Fibroblast of villous mesenchyme (primary cell): ENCODE results near the gene TRIM67. TPM values are rescaled to one million over a fixed set of nuclear protein-coding genes. Genes with fewer than 3 reads are reported as not detected.

ENCODE experiments used
- DNase-seq: peaks from one replicate; pipeline ENCODE4 v3.0.0-alpha.2; 2010; ENCODE audit warnings: low read depth
- H3K4me3 ChIP-seq: 2 replicates; pipeline ENCODE4 v1.5.1; 2011; ENCODE audit warnings: low read depth, mild to moderate bottlenecking, low read length
- total RNA-seq: library from RNA; depleted of rRNA; stranded (reverse); fragments of >200 nt; gene quantifications from 2 replicates; pipeline ENCODE4 v1.2.3, GENCODE V29; 2012
- TF ChIP-seq, protein P1 (sequence below): IDR thresholded peaks from 2 replicates; pipeline ENCODE4 v1.5.1; 2012; ENCODE audit warnings: low read depth, mild to moderate bottlenecking, low read length; ENCODE audit not compliant: insufficient read depth

Gene TRIM67
- total RNA-seq, 1 donor: not detected

DNA sequence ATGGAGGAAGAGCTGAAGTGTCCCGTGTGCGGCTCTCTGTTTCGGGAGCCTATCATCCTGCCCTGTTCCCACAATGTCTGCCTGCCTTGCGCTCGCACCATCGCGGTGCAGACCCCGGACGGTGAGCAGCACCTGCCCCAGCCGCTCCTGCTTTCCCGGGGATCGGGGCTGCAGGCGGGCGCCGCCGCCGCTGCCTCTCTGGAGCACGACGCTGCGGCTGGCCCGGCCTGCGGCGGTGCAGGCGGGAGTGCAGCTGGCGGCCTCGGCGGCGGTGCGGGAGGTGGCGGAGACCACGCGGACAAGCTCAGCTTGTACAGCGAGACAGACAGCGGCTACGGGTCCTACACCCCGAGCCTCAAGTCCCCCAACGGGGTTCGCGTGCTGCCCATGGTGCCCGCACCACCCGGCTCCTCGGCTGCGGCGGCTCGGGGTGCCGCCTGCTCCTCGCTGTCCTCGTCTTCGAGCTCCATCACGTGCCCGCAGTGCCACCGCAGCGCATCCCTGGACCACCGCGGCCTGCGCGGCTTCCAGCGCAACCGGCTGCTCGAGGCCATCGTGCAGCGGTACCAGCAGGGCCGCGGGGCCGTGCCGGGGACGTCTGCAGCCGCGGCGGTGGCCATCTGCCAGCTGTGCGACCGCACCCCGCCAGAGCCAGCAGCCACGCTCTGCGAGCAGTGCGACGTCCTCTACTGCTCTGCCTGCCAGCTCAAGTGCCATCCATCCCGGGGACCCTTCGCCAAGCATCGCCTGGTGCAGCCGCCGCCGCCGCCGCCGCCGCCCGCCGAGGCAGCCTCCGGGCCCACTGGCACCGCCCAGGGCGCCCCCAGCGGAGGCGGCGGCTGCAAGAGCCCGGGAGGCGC, 1.3 kb downstream of the TRIM67 start:
- H3K4me3 ChIP-seq: no peak overlapping the region
- no peak for DNase-seq
- TF ChIP-seq, protein P1, sequence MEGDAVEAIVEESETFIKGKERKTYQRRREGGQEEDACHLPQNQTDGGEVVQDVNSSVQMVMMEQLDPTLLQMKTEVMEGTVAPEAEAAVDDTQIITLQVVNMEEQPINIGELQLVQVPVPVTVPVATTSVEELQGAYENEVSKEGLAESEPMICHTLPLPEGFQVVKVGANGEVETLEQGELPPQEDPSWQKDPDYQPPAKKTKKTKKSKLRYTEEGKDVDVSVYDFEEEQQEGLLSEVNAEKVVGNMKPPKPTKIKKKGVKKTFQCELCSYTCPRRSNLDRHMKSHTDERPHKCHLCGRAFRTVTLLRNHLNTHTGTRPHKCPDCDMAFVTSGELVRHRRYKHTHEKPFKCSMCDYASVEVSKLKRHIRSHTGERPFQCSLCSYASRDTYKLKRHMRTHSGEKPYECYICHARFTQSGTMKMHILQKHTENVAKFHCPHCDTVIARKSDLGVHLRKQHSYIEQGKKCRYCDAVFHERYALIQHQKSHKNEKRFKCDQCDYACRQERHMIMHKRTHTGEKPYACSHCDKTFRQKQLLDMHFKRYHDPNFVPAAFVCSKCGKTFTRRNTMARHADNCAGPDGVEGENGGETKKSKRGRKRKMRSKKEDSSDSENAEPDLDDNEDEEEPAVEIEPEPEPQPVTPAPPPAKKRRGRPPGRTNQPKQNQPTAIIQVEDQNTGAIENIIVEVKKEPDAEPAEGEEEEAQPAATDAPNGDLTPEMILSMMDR: no peak

- H3K4me3 ChIP-seq: no peak overlapping the region
- TF ChIP-seq, protein P1: no peak
- no peak for DNase-seq
These were observed 2.1 kb downstream of the TRIM67 start for GRCh38 chr1:231163830-231164427.

DNA sequence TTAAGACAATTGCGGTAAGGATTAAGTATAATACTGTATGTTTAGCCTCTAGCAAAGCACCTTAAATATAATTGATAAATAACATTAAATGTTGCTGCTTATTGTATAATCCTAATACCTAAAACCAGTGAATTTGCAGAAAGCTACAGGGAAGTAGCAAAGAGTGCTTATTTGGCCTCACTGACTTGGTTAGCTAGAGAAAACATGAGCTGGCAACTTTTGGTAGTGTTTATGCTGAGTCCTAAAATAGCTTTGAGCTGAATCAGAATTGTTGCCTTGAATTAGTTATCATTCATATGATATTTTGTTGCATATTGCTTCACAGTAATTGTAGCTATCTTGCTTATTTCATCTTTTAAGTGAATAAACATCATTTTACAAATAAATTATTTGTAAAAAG, 3.5 kb downstream of the TRIM67 start:
- TF ChIP-seq, protein P1: no peak
- H3K4me3 ChIP-seq: no peak overlapping the region
- peak; percentile 8 for DNase-seq

- DNase-seq: no peak
- TF ChIP-seq, protein P1: no peak
- no peak overlapping the region for H3K4me3 ChIP-seq
These were observed 4.5 kb downstream of the TRIM67 start for GRCh38 chr1:231166398-231166797.

DNA sequence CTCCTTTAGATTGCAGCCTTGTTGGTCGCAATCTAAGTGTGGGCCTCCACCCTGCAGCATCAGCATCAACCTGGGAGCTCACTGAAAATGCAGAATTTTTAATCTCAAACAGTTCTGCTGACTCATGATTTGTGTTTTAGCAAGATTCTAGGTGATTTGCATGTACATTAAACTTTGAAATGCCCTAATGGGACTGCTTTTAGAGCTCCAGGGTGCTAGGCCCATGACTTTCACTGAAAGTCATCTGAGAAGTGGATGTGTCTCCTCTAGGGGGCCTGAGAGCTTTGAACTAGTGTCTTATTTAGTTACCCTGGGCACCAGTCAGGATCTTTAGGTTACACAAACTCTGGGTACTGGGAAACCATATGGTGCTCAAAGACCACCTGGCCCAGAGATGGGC, 9.0 kb downstream of the TRIM67 start:
- TF ChIP-seq, protein P1: peak; percentile 22
- H3K4me3 ChIP-seq: no peak overlapping the region

GRCh38 chr1:231171623-231172197, 9.9 kb downstream of the TRIM67 start:
- TF ChIP-seq, protein P1: no peak
- no peak overlapping the region for H3K4me3 ChIP-seq
- no peak for DNase-seq

More for the DNA sequence above, 9.0 kb downstream of the TRIM67 start:
- DNase-seq: no peak
